Right ventricle myocardium superior (tissue), 1 donor: ENCODE results near the gene NQO2. TPM values are rescaled to one million over a fixed set of nuclear protein-coding genes. Genes with fewer than 3 reads are reported as not detected.
A peak's percentile ranks its signal among the peaks of the same experiment; 100 is the strongest.
"Not testable (repeated sequence)": the region's sequence is repeated elsewhere in the genome, so short reads cannot be mapped to it uniquely, and the experiment has no call there.

Experiments
- ATAC-seq: fragments of 200-7000 bp; cut with Tn5 transposase; one replicate; pipeline ENCODE4 v1.9.1; 2020; ENCODE audit warnings: mild to moderate bottlenecking; ENCODE audit not compliant: poor library complexity
- DNase-seq: peaks from one replicate; pipeline ENCODE4 v3.0.0-alpha.2; 2020
- intact Hi-C: fragments of 100-400 bp; cut with DNase I; formaldehyde crosslinking; loops from one replicate; pipeline ENCODE4 v1.11.2; 2022
- total RNA-seq: library from RNA; stranded (reverse); fragmentation: NEBNext Ultra II Directional; extraction: Animal tissue kit (Norgen Biotek cat#: 25700); gene quantifications from one replicate; pipeline ENCODE4 v1.2.1, GENCODE V29; 2021
- donor health status: DM: no; HTN: yes; CAD: no; lungs with severe emphysema.

Gene NQO2
- total RNA-seq, 1 donor from 2014 or later, result 70.5 TPM

GRCh38 chr6:3022765-3023662 lies 23.3 kb downstream of the NQO2 start:
- DNase-seq (peak; percentile 67), ATAC-seq (peak; percentile 44)
- intact Hi-C loops, result no loop called here

- intact Hi-C loops, result no loop called here
- ATAC-seq (peak; percentile 98), DNase-seq (peak; percentile 97)
Measured at GRCh38 chr6:3023663-3024483, 24.2 kb downstream of the NQO2 start.

GRCh38 chr6:3026791-3027626 lies 27.3 kb downstream of the NQO2 start:
- no peak for DNase-seq
- no peak for ATAC-seq
- intact Hi-C loops, result no loop called here

- DNase-seq, ATAC-seq, intact Hi-C loops: not testable (repeated sequence)
Measured at GRCh38 chr6:3028156-3028555, 28.5 kb downstream of the NQO2 start.

- DNase-seq (no peak), ATAC-seq (no peak)
- intact Hi-C loops, result no loop called here
Measured at GRCh38 chr6:3031857-3032640, 32.4 kb downstream of the NQO2 start.

- intact Hi-C loops, result no loop called here
- DNase-seq (no peak), ATAC-seq (no peak)
Measured at GRCh38 chr6:3032986-3033385, 33.3 kb downstream of the NQO2 start.

GRCh38 chr6:3033652-3034051 lies 34.0 kb downstream of the NQO2 start:
- intact Hi-C loops, result no loop called here
- no peak for DNase-seq
- ATAC-seq, result no peak

- ATAC-seq (no peak), DNase-seq (no peak)
- intact Hi-C loops, result no loop called here
Measured at GRCh38 chr6:3035397-3035796, 35.7 kb downstream of the NQO2 start.

GRCh38 chr6:3036861-3037637 lies 37.4 kb downstream of the NQO2 start:
- intact Hi-C loops, result no loop called here
- ATAC-seq (no peak), DNase-seq (no peak)

GRCh38 chr6:3037638-3038365 lies 38.1 kb downstream of the NQO2 start:
- no peak for ATAC-seq
- DNase-seq, result no peak
- intact Hi-C loops, result no loop called here

- intact Hi-C loops, result no loop called here
- DNase-seq (no peak), ATAC-seq (no peak)
Measured at GRCh38 chr6:3039384-3039783, 39.7 kb downstream of the NQO2 start.

GRCh38 chr6:3041147-3041546 lies 41.5 kb downstream of the NQO2 start:
- DNase-seq (no peak), ATAC-seq (no peak)
- intact Hi-C loops, result no loop called here

GRCh38 chr6:3041606-3042005 lies 41.9 kb downstream of the NQO2 start:
- DNase-seq, result no peak
- ATAC-seq, result no peak
- intact Hi-C loops, result no loop called here

- ATAC-seq, result no peak
- intact Hi-C loops, result no loop called here
- no peak for DNase-seq
Measured at GRCh38 chr6:3045369-3045768, 45.7 kb downstream of the NQO2 start.

GRCh38 chr6:3045777-3046176 lies 46.1 kb downstream of the NQO2 start:
- ATAC-seq (no peak), DNase-seq (no peak)
- intact Hi-C loops, result no loop called here

GRCh38 chr6:3046295-3046694 lies 46.6 kb downstream of the NQO2 start:
- intact Hi-C loops, result no loop called here
- DNase-seq, result no peak
- ATAC-seq, result no peak

GRCh38 chr6:3048009-3048408 lies 48.3 kb downstream of the NQO2 start:
- DNase-seq, intact Hi-C loops, ATAC-seq: not testable (repeated sequence)
